Fibroblast of skin of abdomen (primary cell): Measurements from ENCODE around the gene TLE3. TPM values are rescaled to one million over a fixed set of nuclear protein-coding genes. Genes with fewer than 3 reads are reported as not detected.
"Not testable (repeated sequence)": the region's sequence is repeated elsewhere in the genome, so short reads cannot be mapped to it uniquely, and the experiment has no call there.

Experiments
- DNase-seq: peaks from one replicate; pipeline ENCODE4 v3.0.0-alpha.2; 2013
- polyA plus RNA-seq, 2 experiments: library from polyadenylated mRNA; unstranded; fragments of 120-200 nt; gene quantifications; one replicate each; pipeline ENCODE4 v1.2.1, GENCODE V29; 2013; ENCODE audit not compliant: insufficient read length in 2 of 2

The TLE3 gene
- polyA plus RNA-seq (2013, experiment 1 of 2; ENCODE audit: insufficient read length), result 35.8 TPM
- 39.2 TPM for polyA plus RNA-seq (2013, experiment 2 of 2; ENCODE audit: insufficient read length)

DNA sequence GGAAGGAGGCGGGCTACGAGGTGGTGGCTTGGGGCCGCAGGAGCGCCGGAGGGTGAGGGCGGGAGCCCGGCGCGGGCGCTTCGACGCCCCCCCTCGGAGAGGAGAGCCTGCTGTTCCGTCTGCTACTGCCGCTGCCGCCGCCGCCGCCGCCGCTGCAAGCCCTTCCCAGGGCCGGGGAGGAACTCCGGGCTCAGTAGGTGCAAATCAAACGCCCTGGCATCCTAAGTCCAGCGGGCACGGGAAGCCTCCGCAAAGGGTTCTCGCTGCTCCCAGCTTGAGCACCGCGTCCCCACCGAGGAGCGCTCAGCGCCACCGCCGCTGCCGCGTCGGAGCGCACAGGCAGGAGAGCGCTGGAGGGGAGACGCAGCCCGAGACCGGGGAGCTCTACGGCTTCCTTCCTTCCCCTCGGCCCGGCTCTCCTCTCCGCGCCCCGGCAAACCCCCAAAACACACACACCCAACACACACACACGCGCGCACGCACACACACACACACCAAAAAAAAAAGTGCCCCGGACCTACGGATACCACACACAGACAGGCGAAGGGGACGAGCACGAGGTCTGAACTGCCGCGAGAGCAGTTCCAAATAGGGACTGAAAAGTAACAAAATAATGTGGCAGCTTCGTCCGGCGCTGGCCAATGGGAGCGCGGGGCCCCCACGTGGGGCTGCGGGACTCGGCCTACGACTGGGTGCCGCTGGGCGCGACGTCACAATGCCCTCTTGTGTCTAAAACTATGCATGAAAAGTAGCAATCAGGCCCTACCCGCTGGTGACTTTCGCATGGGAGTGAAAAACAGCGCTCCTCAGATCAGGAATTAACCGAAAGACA is at the start of gene TLE3:
TLE3 (minus strand) TSS at position 597 of the 832 bp plus-strand sequence. CDS start 1,119 bp downstream, outside the sequence.
- DNase-seq, result peak; percentile 99

DNA sequence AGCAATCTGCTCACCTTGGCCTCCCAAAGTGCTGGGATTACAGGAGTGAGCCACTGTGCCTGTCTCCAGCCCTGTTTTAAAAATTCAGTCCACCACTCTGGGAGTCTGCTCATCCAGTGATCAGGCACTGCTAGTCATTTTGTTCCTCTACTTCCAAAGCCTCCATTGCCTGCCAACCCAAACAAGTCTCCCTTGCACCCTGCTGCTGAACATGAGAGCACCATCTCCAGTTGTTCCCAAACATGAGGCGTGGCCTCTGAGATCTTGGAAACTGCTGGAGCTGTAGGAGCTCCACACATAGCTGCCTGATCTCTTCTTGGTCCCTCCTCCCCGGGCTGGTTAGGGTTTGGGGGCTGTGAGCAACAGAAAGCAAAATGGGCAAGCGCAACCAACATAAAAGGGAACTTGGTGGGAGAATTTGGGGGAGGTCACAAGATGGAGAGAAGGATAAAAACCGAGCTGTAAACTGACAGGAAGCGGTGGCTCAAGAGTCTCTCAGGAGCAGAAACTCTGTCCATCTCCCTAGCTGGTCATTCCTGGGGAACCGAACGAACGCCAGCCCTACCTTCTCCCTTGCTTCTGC is 49.6 kb upstream of the TLE3 start:
- DNase-seq, result no peak

- DNase-seq, result no peak
Observed at GRCh38 chr15:70146771-70147170, 49.1 kb upstream of the TLE3 start.

DNA sequence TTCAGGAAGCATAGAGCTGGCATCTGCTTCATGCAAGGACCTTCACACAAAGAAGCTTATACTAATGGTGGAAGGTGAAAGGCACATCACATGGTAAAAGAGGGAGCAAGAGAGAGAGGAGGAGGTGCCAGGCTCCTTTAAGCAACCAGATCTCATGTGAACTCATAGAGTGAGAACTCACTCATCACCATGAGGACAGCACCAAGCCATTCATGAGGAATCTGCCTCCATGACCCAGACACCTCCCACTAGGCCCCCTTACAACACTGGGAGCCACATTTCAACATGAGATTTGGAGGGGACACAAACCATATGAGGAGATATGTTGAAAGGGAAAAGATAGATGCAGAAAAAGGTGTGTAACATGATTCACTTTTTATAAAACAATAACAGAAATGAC is 48.4 kb upstream of the TLE3 start:
- no peak for DNase-seq

DNA sequence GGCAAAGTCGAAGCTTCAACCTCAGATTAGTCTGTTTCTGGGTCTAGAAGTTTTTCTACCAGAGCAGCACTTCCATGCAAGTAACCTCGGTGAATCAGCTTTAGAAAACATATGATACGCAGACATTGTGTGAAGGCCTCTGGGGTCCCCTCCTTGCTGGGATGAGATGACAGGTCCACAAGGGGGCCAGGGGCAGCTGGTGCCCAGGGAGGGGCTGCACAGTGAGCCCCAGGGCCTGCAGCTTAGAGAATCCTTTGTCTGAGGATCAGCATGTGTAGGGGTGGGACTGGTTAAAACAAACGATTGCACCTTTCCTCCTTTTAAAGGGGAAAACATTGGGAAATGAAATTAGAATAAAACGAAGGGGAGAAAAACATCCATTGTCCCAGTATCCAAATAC is 47.5 kb upstream of the TLE3 start:
- no peak for DNase-seq

- peak; percentile 72 for DNase-seq
Observed at GRCh38 chr15:70142322-70143191, 44.8 kb upstream of the TLE3 start.

DNA sequence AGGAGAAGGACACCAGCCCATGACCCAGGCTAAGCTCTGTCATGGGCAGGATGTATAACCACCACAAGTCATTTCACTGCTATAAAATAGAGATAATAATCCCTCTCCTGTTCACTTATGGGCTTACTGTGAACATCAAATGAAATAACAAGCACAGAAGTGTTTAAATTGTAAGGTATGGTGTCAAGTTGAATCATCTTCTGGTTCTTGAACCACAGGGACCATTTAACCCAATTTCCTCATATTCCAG is 44.3 kb upstream of the TLE3 start:
- DNase-seq, result no peak

DNA sequence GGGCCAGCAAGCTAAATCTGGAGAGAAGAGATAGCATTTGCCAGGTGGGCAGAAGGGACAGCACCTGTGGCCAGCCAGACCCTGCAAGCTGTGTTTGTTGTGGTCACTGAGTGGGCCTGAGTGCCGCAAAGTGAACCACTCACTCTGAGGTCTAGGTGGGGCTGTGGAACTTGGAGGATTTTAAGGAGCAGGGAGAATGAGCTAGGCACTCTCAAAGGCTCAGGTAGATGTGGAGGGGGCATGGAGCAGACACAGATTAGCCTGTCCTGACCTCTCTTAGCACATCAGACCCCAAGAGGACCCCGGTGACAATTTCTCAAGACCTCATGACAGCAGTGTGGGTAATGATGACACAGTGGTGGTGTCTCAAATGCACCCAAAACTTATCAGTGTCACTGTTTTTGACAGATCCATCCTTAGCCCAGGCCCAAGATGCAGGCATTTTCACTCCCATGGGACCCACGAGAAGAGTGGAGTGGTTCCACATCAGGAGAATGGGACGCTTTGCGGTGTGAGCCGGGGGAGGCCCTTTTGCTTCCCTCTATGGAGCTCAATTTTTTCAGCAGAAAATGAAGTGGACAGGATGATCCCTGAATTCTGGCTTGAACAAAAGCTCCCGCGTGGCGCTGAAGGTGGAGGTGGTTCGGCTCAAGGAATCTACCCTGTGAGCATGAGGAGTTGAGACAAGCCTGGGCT is 43.8 kb upstream of the TLE3 start:
- no peak for DNase-seq

GRCh38 chr15:70140543-70141375 is 43.0 kb upstream of the TLE3 start:
- peak; percentile 13 for DNase-seq

DNA sequence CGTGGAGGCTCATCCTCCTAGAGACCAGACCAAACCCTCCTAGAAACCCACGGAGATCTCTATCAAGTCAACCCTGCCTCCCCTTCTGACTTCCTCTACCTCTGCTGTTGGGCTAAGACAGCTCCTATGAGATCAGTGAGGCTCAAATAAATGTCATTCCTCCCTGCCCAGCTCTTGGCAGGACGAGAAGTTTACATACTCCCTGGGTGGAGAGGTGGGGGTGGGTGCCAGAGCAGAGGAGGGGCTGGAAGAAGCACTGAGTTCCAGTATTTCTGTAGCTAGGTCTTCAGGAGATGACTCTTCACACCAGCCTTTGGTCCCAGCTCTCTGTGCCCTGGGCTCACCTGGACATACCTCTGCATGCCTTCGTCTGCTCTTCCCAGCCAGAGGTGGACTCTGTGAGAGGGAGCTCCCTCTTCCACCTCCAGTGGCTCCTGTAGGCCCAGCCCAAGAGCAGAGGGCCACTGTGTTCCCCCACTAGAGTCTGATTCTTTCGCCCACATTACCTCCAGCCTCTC is 42.4 kb upstream of the TLE3 start:
- DNase-seq, result no peak

DNA sequence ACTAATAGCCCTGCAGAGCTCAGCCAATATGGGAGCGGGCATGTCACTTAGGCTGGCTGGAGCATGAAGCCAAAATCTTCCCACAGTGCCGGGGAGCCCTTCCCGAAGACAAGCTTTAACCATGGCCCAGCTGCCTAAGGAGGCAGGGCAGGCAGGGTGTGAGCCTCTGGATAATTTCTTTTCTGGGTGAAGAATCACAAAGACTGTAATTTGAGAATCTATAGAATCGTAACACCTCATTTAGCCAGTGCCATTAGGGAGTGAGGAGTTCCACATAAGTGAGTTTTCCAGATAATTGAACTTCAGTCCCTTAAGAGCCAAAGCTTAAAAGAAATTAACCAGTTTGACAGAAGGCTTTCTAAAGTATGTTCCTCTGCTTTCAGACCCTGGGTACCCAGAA is 40.2 kb upstream of the TLE3 start:
- DNase-seq, result no peak

DNA sequence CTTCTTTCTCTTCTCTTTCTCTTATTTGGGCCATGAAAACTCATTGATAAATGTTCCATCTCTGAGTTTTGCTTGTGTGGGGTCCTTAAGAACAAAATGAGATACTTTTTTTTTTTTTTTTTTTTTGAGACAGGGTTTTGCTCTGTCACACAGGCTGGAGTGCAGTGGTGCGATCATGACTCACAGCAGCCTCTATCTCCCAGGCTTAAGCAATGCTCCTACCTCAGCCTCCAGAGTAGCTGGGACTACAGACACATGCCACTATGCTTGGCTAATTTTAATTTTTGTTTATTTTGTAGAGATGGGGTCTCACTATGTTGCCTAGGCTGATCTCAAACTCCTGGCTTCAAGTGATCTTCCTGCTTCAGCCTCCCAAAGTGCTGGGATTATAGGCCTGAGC is 39.3 kb upstream of the TLE3 start:
- DNase-seq, result not testable (repeated sequence)

GRCh38 chr15:70133781-70134421 is 36.2 kb upstream of the TLE3 start:
- no peak for DNase-seq

- DNase-seq, result no peak
Observed at GRCh38 chr15:70133296-70133695, 35.6 kb upstream of the TLE3 start.

DNA sequence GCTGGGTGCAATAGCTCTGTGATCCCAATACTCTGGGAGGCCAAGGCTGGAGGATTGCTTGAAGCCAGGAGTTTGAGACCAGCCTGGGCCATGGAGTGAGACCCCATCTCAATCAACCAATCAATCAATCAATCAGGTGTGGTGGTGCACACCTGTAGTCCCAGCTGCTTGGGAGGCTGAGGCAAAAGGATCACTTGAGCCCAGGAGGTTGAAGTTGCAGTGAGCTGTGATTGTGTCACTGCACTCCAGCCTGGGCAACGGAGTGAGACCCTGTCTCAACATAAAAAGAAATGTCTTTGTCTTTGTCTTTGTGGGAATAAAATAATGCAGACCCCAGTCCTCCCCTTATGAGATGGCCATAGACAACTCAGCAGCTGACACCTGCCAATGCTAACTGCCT is 34.9 kb upstream of the TLE3 start:
- no peak for DNase-seq

DNA sequence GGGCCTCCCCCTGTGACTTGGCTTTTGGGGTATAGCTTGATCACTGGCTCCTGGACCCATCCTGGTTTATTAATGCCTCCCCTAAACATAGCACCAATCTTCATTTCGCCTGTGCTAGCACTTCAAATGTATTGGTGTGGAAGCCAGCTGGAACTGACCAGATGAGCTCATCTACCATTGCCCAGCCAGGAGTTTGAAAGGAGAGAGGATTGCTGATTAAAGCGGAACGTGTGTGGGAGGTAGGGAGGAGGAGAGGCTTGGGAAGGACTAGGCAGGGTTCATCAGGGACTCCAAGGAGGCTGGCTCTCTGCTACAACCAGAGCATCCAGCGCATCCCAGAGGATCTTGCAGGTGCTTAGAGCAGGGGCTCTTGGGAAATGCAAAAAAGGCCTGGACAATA is 34.4 kb upstream of the TLE3 start:
- DNase-seq, result no peak

DNA sequence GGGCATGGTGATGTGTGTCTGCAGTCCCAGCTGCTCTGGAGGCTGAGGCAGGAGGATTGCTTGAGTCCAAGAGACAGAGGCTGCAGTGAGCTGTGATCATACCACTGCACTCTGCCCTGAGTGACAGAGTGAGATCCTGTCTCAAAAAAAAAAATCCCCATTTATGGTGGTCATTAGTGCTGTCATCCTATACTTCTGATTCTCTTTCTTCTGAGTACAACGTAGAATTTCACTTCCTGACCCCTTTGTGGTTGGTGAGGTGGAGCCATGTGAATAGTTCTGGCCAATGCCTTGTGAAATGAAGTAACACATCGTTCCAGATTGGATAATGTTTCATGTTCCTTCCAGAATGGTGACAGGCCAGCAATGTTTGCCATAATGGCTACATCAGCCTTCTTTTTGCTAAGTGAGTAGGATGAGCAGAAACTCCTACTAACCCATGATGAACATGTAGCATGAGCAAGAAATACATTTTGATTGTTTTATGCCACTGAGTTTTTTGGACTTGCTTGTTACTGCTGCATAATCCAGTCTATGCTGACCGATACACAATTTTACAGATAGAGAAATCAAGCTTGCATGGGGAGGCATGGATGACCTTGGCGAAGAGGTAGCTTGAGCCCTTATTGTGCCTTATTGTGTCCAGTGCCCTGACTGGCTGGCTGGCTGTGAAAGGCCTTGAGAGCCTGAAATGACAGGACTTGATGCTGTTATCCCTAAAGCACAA is 30.9 kb upstream of the TLE3 start:
- no peak for DNase-seq

DNA sequence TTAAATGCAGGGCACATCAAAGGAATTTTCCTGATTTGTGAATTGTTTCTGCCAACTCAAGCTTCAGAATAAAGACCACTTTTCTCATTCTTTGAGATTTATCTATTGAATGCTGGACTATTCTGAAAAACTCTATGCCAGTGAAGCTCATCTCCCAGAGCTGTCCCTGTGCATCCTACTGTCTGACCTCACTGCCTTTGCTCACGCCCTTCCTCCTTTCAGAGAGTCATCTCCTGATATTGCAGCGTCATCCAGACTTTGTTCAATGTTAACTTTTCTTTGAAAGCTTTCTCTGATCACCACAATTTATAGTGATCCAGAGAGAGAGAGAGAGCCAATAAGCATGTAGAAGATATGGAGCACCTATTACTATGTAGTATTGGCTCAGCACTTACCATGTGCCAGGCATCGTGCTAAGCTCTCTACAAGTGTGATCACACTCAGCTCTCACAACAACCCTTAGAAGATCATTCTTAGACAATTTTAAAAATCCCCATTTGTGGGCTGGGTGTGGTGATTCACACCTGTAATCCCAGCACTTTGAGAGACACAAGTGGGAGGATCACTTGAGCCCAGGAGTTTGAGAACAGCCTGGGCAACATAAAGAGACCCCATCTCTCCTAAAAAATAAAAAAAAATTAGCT is 30.2 kb upstream of the TLE3 start:
- DNase-seq, result no peak

- no peak for DNase-seq
Observed at GRCh38 chr15:70127288-70127746, 29.6 kb upstream of the TLE3 start.

- DNase-seq, result no peak
Observed at GRCh38 chr15:70126362-70126761, 28.6 kb upstream of the TLE3 start.
